ENCODE measurements around the gene SORBS1.

The SORBS1 gene

GRCh38 chr10:95511314-95511713 is 49.9 kb downstream of the SORBS1 start:
- DNase-seq, result no peak

- no peak for DNase-seq
These were observed 51.9 kb downstream of the SORBS1 start for GRCh38 chr10:95509251-95509650.

GRCh38 chr10:95508730-95509129 is 52.4 kb downstream of the SORBS1 start:
- DNase-seq, result no peak

GRCh38 chr10:95506056-95506737 is 55.0 kb downstream of the SORBS1 start:
- no peak for DNase-seq

GRCh38 chr10:95505641-95506040 is 55.5 kb downstream of the SORBS1 start:
- DNase-seq, result no peak

GRCh38 chr10:95505084-95505610 is 56.0 kb downstream of the SORBS1 start:
- DNase-seq, result no peak

- no peak for DNase-seq
These were observed 56.9 kb downstream of the SORBS1 start for GRCh38 chr10:95504246-95504691.

GRCh38 chr10:95503526-95503925 is 57.6 kb downstream of the SORBS1 start:
- no peak for DNase-seq

GRCh38 chr10:95503001-95503400 is 58.2 kb downstream of the SORBS1 start:
- DNase-seq, result no peak

GRCh38 chr10:95502377-95502776 is 58.8 kb downstream of the SORBS1 start:
- no peak for DNase-seq

- no peak for DNase-seq
These were observed 59.7 kb downstream of the SORBS1 start for GRCh38 chr10:95501203-95502094.

GRCh38 chr10:95500649-95501048 is 60.5 kb downstream of the SORBS1 start:
- DNase-seq, result no peak

GRCh38 chr10:95500097-95500496 is 61.1 kb downstream of the SORBS1 start:
- DNase-seq, result no peak

- no peak for DNase-seq
These were observed 61.6 kb downstream of the SORBS1 start for GRCh38 chr10:95499482-95499989.

- no peak for DNase-seq
These were observed 64.2 kb downstream of the SORBS1 start for GRCh38 chr10:95496951-95497350.

- DNase-seq, result no peak
These were observed 64.8 kb downstream of the SORBS1 start for GRCh38 chr10:95496246-95496911.

- no peak for DNase-seq
These were observed 67.3 kb downstream of the SORBS1 start for GRCh38 chr10:95493862-95494261.

- DNase-seq, result no peak
These were observed 73.2 kb downstream of the SORBS1 start for GRCh38 chr10:95487994-95488393.

- DNase-seq, result no peak
These were observed 75.9 kb downstream of the SORBS1 start for GRCh38 chr10:95485056-95485844.

- no peak for DNase-seq
These were observed 78.5 kb downstream of the SORBS1 start for GRCh38 chr10:95482501-95483233.

- no peak for DNase-seq
These were observed 80.2 kb downstream of the SORBS1 start for GRCh38 chr10:95480901-95481491.
